SJSA1 (cell line): ENCODE results near the gene ERC2. TPM values are rescaled to one million over a fixed set of nuclear protein-coding genes. Genes with fewer than 3 reads are reported as not detected.
"Not testable (repeated sequence)": the region's sequence is repeated elsewhere in the genome, so short reads cannot be mapped to it uniquely, and the experiment has no call there.

Experiments used
- DNase-seq, 2 experiments: peaks; one replicate each; pipeline ENCODE4 v3.0.0-alpha.2; 2015 to 2020; ENCODE audit warnings: low spot score in 2 of 2, low read depth in 1 of 2
- H3K27ac ChIP-seq: fragments of 250-450 bp; sonication (Bioruptor Pico); 2 replicates; pipeline ENCODE4 v1.5.1; 2020; ENCODE audit warnings: mild to moderate bottlenecking, moderate library complexity
- H3K27me3 ChIP-seq: fragments of 250-450 bp; sonication (Bioruptor Pico); replicated peaks from 2 replicates; pipeline ENCODE4 v1.5.1; 2020; ENCODE audit warnings: mild to moderate bottlenecking, moderate library complexity
- H3K36me3 ChIP-seq: fragments of 250-450 bp; sonication (Bioruptor Pico); 2 replicates; pipeline ENCODE4 v1.5.1; 2020; ENCODE audit warnings: mild to moderate bottlenecking
- H3K4me1 ChIP-seq: fragments of 250-450 bp; sonication (Bioruptor Pico); replicated peaks from 2 replicates; pipeline ENCODE4 v1.6.1; 2021; ENCODE audit warnings: mild to moderate bottlenecking
- H3K4me3 ChIP-seq: fragments of 250-450 bp; sonication (Bioruptor Pico); 2 replicates; pipeline ENCODE4 v1.5.1; 2020; ENCODE audit warnings: mild to moderate bottlenecking
- H3K9me3 ChIP-seq: fragments of 250-450 bp; sonication (Bioruptor Pico); replicated peaks from 2 replicates; pipeline ENCODE4 v1.5.1; 2020; ENCODE audit warnings: mild to moderate bottlenecking
- total RNA-seq: library from RNA; depleted of rRNA; stranded (reverse); fragments of >200 nt; shearing (Covaris generic); gene quantifications from 2 replicates; pipeline ENCODE4 v1.2.3, GENCODE V29; 2014

Gene ERC2
- total RNA-seq, 1 experiment from 2014 or later, result 0.13 TPM

GRCh38 chr3:56075089-56075488, 393.2 kb downstream of the ERC2 start:
- no peaks in the 10 kb centered on the region for H3K9me3 ChIP-seq
- no peaks in the 10 kb centered on the region for H3K36me3 ChIP-seq
- no peak for DNase-seq
- no peak overlapping the region for H3K4me3 ChIP-seq
- H3K27me3 ChIP-seq, result no peaks in the 10 kb centered on the region
- no peaks in the 10 kb centered on the region for H3K4me1 ChIP-seq
- H3K27ac ChIP-seq, result no peak overlapping the region

GRCh38 chr3:56069766-56070165, 398.5 kb downstream of the ERC2 start:
- Histone ChIP-seq H3K36me3 (no peaks in the 10 kb centered on the region), H3K4me1 (no peaks in the 10 kb centered on the region), H3K9me3 (no peaks in the 10 kb centered on the region), H3K4me3 (no peak overlapping the region), H3K27ac (no peak overlapping the region), H3K27me3 (no peaks in the 10 kb centered on the region)
- no peak for DNase-seq

GRCh38 chr3:56066405-56066804, 401.9 kb downstream of the ERC2 start:
- not testable (repeated sequence) for H3K27ac ChIP-seq, H3K9me3 ChIP-seq, H3K4me3 ChIP-seq, H3K4me1 ChIP-seq, H3K36me3 ChIP-seq, DNase-seq, H3K27me3 ChIP-seq

GRCh38 chr3:56064684-56065083, 403.6 kb downstream of the ERC2 start:
- no peaks in the 10 kb centered on the region for H3K9me3 ChIP-seq
- H3K4me1 ChIP-seq, result no peaks in the 10 kb centered on the region
- no peak overlapping the region for H3K27ac ChIP-seq
- H3K27me3 ChIP-seq, result no peaks in the 10 kb centered on the region
- DNase-seq, result no peak
- no peak overlapping the region for H3K4me3 ChIP-seq
- H3K36me3 ChIP-seq, result no peaks in the 10 kb centered on the region

GRCh38 chr3:56061279-56061626, 407.0 kb downstream of the ERC2 start:
- no peak overlapping the region for H3K27ac ChIP-seq
- no peaks in the 10 kb centered on the region for H3K4me1 ChIP-seq
- no peaks in the 10 kb centered on the region for H3K9me3 ChIP-seq
- H3K27me3 ChIP-seq, result no peaks in the 10 kb centered on the region
- DNase-seq, result no peak
- H3K36me3 ChIP-seq, result no peaks in the 10 kb centered on the region
- H3K4me3 ChIP-seq, result no peak overlapping the region

- DNase-seq, result no peak
- H3K4me1 ChIP-seq, result no peaks in the 10 kb centered on the region
- H3K9me3 ChIP-seq, result no peaks in the 10 kb centered on the region
- no peaks in the 10 kb centered on the region for H3K36me3 ChIP-seq
- no peaks in the 10 kb centered on the region for H3K27me3 ChIP-seq
- H3K4me3 ChIP-seq, result no peak overlapping the region
- H3K27ac ChIP-seq, result no peak overlapping the region
These were observed 407.6 kb downstream of the ERC2 start for GRCh38 chr3:56060521-56061278.

- H3K4me1 ChIP-seq, result no peaks in the 10 kb centered on the region
- DNase-seq, result no peak
- no peaks in the 10 kb centered on the region for H3K36me3 ChIP-seq
- no peaks in the 10 kb centered on the region for H3K27me3 ChIP-seq
- no peaks in the 10 kb centered on the region for H3K9me3 ChIP-seq
- no peak overlapping the region for H3K4me3 ChIP-seq
- no peak overlapping the region for H3K27ac ChIP-seq
These were observed 408.5 kb downstream of the ERC2 start for GRCh38 chr3:56059731-56060130.

GRCh38 chr3:56055951-56056350, 412.3 kb downstream of the ERC2 start:
- Histone ChIP-seq H3K27me3 (no peaks in the 10 kb centered on the region), H3K9me3 (no peaks in the 10 kb centered on the region), H3K4me3 (no peak overlapping the region), H3K27ac (no peak overlapping the region), H3K36me3 (no peaks in the 10 kb centered on the region), H3K4me1 (no peaks in the 10 kb centered on the region)
- DNase-seq, result no peak

GRCh38 chr3:56055546-56055945, 412.7 kb downstream of the ERC2 start:
- no peaks in the 10 kb centered on the region for H3K4me1 ChIP-seq
- no peaks in the 10 kb centered on the region for H3K27me3 ChIP-seq
- no peak overlapping the region for H3K4me3 ChIP-seq
- no peaks in the 10 kb centered on the region for H3K36me3 ChIP-seq
- DNase-seq, result peak in 1 of 2 experiments; percentile 21
- no peak overlapping the region for H3K27ac ChIP-seq
- H3K9me3 ChIP-seq, result no peaks in the 10 kb centered on the region

GRCh38 chr3:56054844-56055243, 413.4 kb downstream of the ERC2 start:
- H3K27me3 ChIP-seq, result no peaks in the 10 kb centered on the region
- no peak overlapping the region for H3K4me3 ChIP-seq
- DNase-seq, result no peak
- H3K9me3 ChIP-seq, result no peaks in the 10 kb centered on the region
- H3K36me3 ChIP-seq, result no peaks in the 10 kb centered on the region
- no peak overlapping the region for H3K27ac ChIP-seq
- no peaks in the 10 kb centered on the region for H3K4me1 ChIP-seq

- no peak overlapping the region for H3K4me3 ChIP-seq
- H3K4me1 ChIP-seq, result no peaks in the 10 kb centered on the region
- no peak for DNase-seq
- H3K9me3 ChIP-seq, result no peaks in the 10 kb centered on the region
- H3K27me3 ChIP-seq, result no peaks in the 10 kb centered on the region
- H3K27ac ChIP-seq, result no peak overlapping the region
- H3K36me3 ChIP-seq, result no peaks in the 10 kb centered on the region
These were observed 414.5 kb downstream of the ERC2 start for GRCh38 chr3:56053727-56054126.

GRCh38 chr3:56052188-56052587, 416.1 kb downstream of the ERC2 start:
- Histone ChIP-seq H3K4me3 (no peak overlapping the region), H3K27me3 (no peaks in the 10 kb centered on the region), H3K36me3 (no peaks in the 10 kb centered on the region), H3K27ac (no peak overlapping the region), H3K4me1 (no peaks in the 10 kb centered on the region), H3K9me3 (no peaks in the 10 kb centered on the region)
- DNase-seq, result no peak

GRCh38 chr3:56051052-56051451, 417.2 kb downstream of the ERC2 start:
- H3K27me3 ChIP-seq, result no peaks in the 10 kb centered on the region
- no peak overlapping the region for H3K27ac ChIP-seq
- no peaks in the 10 kb centered on the region for H3K36me3 ChIP-seq
- H3K4me3 ChIP-seq, result no peak overlapping the region
- no peaks in the 10 kb centered on the region for H3K9me3 ChIP-seq
- no peaks in the 10 kb centered on the region for H3K4me1 ChIP-seq
- DNase-seq, result no peak

- H3K9me3 ChIP-seq, result no peaks in the 10 kb centered on the region
- no peaks in the 10 kb centered on the region; the same call in 1 of the 2 replicates for H3K27me3 ChIP-seq
- H3K27ac ChIP-seq, result no peak overlapping the region
- no peak overlapping the region for H3K4me3 ChIP-seq
- DNase-seq, result no peak
- no peaks in the 10 kb centered on the region for H3K4me1 ChIP-seq
- H3K36me3 ChIP-seq, result no peaks in the 10 kb centered on the region
These were observed 419.3 kb downstream of the ERC2 start for GRCh38 chr3:56048946-56049345.

- H3K27ac ChIP-seq, result no peak overlapping the region
- no peaks in the 10 kb centered on the region for H3K4me1 ChIP-seq
- no peaks in the 10 kb centered on the region; the same call in 1 of the 2 replicates for H3K27me3 ChIP-seq
- no peak overlapping the region for H3K4me3 ChIP-seq
- no peak for DNase-seq
- no peaks in the 10 kb centered on the region for H3K36me3 ChIP-seq
- no peaks in the 10 kb centered on the region for H3K9me3 ChIP-seq
These were observed 419.9 kb downstream of the ERC2 start for GRCh38 chr3:56048331-56048730.
